ENCODE results near the gene DMRTA2.

GRCh38 chr1:50373532-50373931 lies 49.7 kb downstream of the DMRTA2 start:
- TF ChIP-seq, protein P1, sequence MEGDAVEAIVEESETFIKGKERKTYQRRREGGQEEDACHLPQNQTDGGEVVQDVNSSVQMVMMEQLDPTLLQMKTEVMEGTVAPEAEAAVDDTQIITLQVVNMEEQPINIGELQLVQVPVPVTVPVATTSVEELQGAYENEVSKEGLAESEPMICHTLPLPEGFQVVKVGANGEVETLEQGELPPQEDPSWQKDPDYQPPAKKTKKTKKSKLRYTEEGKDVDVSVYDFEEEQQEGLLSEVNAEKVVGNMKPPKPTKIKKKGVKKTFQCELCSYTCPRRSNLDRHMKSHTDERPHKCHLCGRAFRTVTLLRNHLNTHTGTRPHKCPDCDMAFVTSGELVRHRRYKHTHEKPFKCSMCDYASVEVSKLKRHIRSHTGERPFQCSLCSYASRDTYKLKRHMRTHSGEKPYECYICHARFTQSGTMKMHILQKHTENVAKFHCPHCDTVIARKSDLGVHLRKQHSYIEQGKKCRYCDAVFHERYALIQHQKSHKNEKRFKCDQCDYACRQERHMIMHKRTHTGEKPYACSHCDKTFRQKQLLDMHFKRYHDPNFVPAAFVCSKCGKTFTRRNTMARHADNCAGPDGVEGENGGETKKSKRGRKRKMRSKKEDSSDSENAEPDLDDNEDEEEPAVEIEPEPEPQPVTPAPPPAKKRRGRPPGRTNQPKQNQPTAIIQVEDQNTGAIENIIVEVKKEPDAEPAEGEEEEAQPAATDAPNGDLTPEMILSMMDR (IDR thresholded peaks at IDR 0.05; ENCODE audit: extremely low read depth in 1 of 2, insufficient read depth in 1 of 2, low read depth in 1 of 2, low read length in 2 of 2), result no peak
- TF ChIP-seq EZH2 (IDR thresholded peaks at IDR 0.05; ENCODE audit: borderline replicate concordance, low read depth, low read length, severe bottlenecking) (no peak), POLR2AphosphoS5 (IDR thresholded peaks at IDR 0.05; ENCODE audit: insufficient read depth, low read depth, low read length) (no peak), MYC (IDR thresholded peaks at IDR 0.05; ENCODE audit: low read depth, low read length) (no peak)

Data from endothelial cell of umbilical vein (primary cell).